ENCODE results near the gene CRISPLD2.

- TF ChIP-seq GATA3 (IDR thresholded peaks at IDR 0.05; ENCODE audit: low read depth, low read length) (no peak), GATA2 (IDR thresholded peaks at IDR 0.05; ENCODE audit: low read depth, low read length) (no peak)
These were observed 15.5 kb upstream of the CRISPLD2 start for GRCh38 chr16:84804326-84804725.
